ENCODE measurements around the gene GP9.

DNA sequence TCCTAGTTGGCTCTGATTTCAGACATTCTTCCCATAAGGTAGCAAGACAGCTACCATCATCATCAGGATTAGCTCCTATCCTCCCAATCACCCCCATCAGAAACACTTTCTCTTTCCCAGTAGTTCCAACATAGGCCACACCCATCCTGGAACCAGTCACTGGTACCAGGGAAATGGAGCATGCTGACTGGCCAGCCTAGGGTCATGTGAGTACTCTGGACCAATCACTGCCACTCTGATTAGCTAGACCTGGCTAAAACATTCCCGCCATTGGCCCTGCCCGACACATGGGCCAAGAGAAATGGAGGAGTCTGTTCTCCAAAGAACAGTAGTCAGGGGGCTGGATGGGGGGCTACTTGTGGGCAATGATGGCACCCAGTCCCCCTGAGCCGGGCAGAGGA lies 47.1 kb upstream of the GP9 start:
- TF ChIP-seq, protein P1, sequence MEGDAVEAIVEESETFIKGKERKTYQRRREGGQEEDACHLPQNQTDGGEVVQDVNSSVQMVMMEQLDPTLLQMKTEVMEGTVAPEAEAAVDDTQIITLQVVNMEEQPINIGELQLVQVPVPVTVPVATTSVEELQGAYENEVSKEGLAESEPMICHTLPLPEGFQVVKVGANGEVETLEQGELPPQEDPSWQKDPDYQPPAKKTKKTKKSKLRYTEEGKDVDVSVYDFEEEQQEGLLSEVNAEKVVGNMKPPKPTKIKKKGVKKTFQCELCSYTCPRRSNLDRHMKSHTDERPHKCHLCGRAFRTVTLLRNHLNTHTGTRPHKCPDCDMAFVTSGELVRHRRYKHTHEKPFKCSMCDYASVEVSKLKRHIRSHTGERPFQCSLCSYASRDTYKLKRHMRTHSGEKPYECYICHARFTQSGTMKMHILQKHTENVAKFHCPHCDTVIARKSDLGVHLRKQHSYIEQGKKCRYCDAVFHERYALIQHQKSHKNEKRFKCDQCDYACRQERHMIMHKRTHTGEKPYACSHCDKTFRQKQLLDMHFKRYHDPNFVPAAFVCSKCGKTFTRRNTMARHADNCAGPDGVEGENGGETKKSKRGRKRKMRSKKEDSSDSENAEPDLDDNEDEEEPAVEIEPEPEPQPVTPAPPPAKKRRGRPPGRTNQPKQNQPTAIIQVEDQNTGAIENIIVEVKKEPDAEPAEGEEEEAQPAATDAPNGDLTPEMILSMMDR (conservative IDR thresholded peaks at IDR 0.05): no peak
- TF ChIP-seq EZH2 (IDR thresholded peaks at IDR 0.05; ENCODE audit: low read depth): no peak
